Stimulated activated effector memory CD8-positive, alpha-beta T cell treated with anti-CD3 and anti-CD28 coated beads, Interleukin-12 subunit alpha, Interleukin-12 subunit beta, amount 100 ng/mL, for 72 hours (primary cell): Measurements from ENCODE around the gene GK.
A peak's percentile ranks its signal among the peaks of the same experiment; 100 is the strongest.
"Not testable (repeated sequence)": the region's sequence is repeated elsewhere in the genome, so short reads cannot be mapped to it uniquely, and the experiment has no call there.

Source experiments
- ATAC-seq: fragments of 150-1000 bp; cut with Tn5 transposase; 2 replicates; pipeline ENCODE4 v1.10.0; 2021
- DNase-seq, 2 donors: peaks; one replicate each; pipeline ENCODE4 v3.0.0; 2021 to 2022; ENCODE audit warnings: low spot score in 2 of 2
- H3K27ac Mint-ChIP-seq: one replicate; pipeline ENCODE4 v1.8.0; 2022; ENCODE audit warnings: mild to moderate bottlenecking, mixed read lengths
- H3K36me3 Mint-ChIP-seq: one replicate; pipeline ENCODE4 v1.8.0; 2022; ENCODE audit warnings: mild to moderate bottlenecking, mixed read lengths
- H3K4me1 Mint-ChIP-seq: one replicate; pipeline ENCODE4 v1.8.0; 2022; ENCODE audit warnings: mixed read lengths
- H3K4me3 Mint-ChIP-seq: one replicate; pipeline ENCODE4 v1.8.0; 2022; ENCODE audit warnings: mild to moderate bottlenecking, mixed read lengths
- H3K9me3 Mint-ChIP-seq: one replicate; pipeline ENCODE4 v1.8.0; 2022; ENCODE audit warnings: mixed read lengths

GK gene

GRCh38 chrX:30714138-30714537 lies 60.9 kb downstream of the GK start:
- Mint-ChIP-seq H3K9me3 (no peaks in the 10 kb centered on the region), H3K36me3 (peaks cover 69% of the 10 kb centered on the region), H3K4me3 (peak overlapping the region; percentile 61), H3K27ac (peak overlapping the region; percentile 90), H3K4me1 (peaks cover 7% of the 10 kb centered on the region)
- ATAC-seq (no peak), DNase-seq (no peak)

GRCh38 chrX:30715976-30716375 lies 62.8 kb downstream of the GK start:
- peaks cover 69% of the 10 kb centered on the region for H3K36me3 Mint-ChIP-seq
- H3K9me3 Mint-ChIP-seq = no peaks in the 10 kb centered on the region

DNA sequence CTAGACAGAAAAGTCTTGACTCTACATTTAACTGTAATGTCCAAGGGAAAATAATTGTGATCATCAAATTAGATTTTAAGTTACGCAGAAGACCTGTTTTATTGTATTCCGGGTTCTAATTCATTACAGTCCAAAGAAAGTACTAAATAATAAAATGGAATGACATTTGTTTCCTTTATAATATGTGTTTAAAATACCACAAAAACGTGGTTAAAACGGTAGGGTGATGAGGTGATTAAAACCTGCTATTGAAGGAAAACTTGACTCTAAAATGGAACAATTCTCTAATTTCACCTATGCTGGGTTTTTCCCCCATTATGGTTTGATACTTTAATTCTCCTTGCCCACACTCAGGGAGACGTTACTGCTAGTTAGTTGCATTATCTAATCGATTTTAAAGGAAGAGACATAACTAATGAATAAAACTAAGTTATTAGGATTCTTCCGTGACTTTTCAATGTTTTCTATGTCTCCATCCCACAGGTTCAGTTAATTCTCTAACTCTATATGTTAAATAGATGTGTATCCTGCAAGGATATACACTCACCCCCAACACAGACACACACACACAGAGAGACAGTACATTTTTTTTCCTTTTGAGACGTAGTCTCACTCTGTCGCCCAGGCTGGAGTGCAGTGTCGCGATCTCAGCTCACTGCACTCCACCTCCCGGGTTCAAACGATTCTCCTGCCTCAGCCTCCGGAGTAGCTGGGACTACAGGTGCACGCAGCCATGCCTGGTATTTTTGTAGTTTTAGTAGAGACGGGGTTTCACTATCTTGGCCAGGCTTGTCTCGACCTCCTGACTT lies 80.8 kb downstream of the GK start:
- no peak overlapping the region for H3K4me3 Mint-ChIP-seq
- H3K27ac Mint-ChIP-seq = no peak overlapping the region
- ATAC-seq = no peak
- H3K36me3 Mint-ChIP-seq = no peaks in the 10 kb centered on the region
- no peak for DNase-seq
- no peaks in the 10 kb centered on the region for H3K9me3 Mint-ChIP-seq
- no peaks in the 10 kb centered on the region for H3K4me1 Mint-ChIP-seq

More at GRCh38 chrX:30715976-30716375, 62.8 kb downstream of the GK start:
- Mint-ChIP-seq H3K4me1 (peaks cover 7% of the 10 kb centered on the region), H3K4me3 (no peak overlapping the region), H3K27ac (no peak overlapping the region)
- DNase-seq = no peak
- ATAC-seq = no peak

- Mint-ChIP-seq H3K9me3 (no peaks in the 10 kb centered on the region), H3K27ac (no peak overlapping the region), H3K4me1 (no peaks in the 10 kb centered on the region), H3K36me3 (no peaks in the 10 kb centered on the region), H3K4me3 (no peak overlapping the region)
- DNase-seq (no peak), ATAC-seq (no peak)
These were observed 81.6 kb downstream of the GK start for GRCh38 chrX:30734782-30735181.

- no peak overlapping the region for H3K27ac Mint-ChIP-seq
- H3K4me3 Mint-ChIP-seq = no peak overlapping the region
- ATAC-seq (peak; percentile 83), DNase-seq (peak; percentile 41 to 80)
- H3K36me3 Mint-ChIP-seq = no peaks in the 10 kb centered on the region
- H3K9me3 Mint-ChIP-seq = no peaks in the 10 kb centered on the region
- no peaks in the 10 kb centered on the region for H3K4me1 Mint-ChIP-seq
These were observed 82.6 kb downstream of the GK start for GRCh38 chrX:30735839-30736238.

DNA sequence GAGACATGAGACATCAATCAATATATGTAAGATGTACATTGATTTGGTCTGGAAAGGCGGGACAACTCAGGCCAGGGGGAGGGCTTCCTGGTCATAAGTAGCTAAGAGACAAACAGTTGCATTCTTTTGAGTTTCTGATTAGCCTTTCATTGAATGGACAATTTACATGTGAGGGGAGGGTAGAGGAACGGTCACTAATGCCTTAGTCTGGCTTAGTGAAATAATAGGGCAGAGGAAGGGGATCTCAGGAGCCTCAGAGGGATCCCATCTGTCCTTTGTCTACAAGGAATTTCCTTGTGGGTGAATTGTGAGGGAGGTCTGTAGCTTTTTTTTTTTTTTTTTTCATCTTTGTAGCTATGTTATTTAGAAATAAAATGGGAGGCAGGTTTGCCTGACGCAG lies 88.3 kb downstream of the GK start:
- Mint-ChIP-seq H3K4me3 (no peak overlapping the region), H3K27ac (no peak overlapping the region), H3K9me3 (no peaks in the 10 kb centered on the region), H3K4me1 (peaks cover 6% of the 10 kb centered on the region), H3K36me3 (no peaks in the 10 kb centered on the region)
- ATAC-seq (no peak), DNase-seq (no peak)

GRCh38 chrX:30748342-30748960 lies 95.2 kb downstream of the GK start:
- H3K27ac Mint-ChIP-seq = no peak overlapping the region
- no peak for DNase-seq
- no peak for ATAC-seq
- no peaks in the 10 kb centered on the region for H3K9me3 Mint-ChIP-seq
- peaks cover 6% of the 10 kb centered on the region for H3K4me1 Mint-ChIP-seq
- H3K4me3 Mint-ChIP-seq = no peak overlapping the region
- no peaks in the 10 kb centered on the region for H3K36me3 Mint-ChIP-seq

GRCh38 chrX:30751497-30751896 lies 98.3 kb downstream of the GK start:
- H3K36me3 Mint-ChIP-seq = no peaks in the 10 kb centered on the region
- DNase-seq = no peak
- H3K4me1 Mint-ChIP-seq = no peaks in the 10 kb centered on the region
- H3K4me3 Mint-ChIP-seq = no peak overlapping the region
- no peaks in the 10 kb centered on the region for H3K9me3 Mint-ChIP-seq
- ATAC-seq = no peak
- H3K27ac Mint-ChIP-seq = no peak overlapping the region

GRCh38 chrX:30762755-30763154 lies 109.5 kb downstream of the GK start:
- H3K4me1 Mint-ChIP-seq = no peaks in the 10 kb centered on the region
- H3K36me3 Mint-ChIP-seq = no peaks in the 10 kb centered on the region
- H3K27ac Mint-ChIP-seq = no peak overlapping the region
- ATAC-seq = no peak
- DNase-seq = no peak
- H3K9me3 Mint-ChIP-seq = no peaks in the 10 kb centered on the region
- no peak overlapping the region for H3K4me3 Mint-ChIP-seq

DNA sequence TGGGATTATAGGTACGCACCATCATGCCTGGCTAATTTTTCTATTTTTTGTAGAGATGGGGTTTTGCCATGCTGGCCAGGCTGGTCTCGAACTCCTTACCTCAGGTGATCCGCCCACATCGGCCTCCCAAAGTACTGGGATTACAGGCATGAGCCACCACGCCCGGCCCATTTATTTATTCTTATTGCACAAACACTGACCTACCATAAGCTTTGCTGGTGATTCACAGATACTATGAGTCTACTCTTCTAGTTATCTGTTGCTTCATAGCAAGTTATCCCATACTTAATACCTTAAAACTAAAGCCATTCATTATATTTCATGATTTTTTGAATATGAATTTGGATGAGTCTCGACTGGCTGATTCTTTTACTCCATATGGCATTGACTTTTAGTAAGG lies 120.5 kb downstream of the GK start:
- H3K36me3 Mint-ChIP-seq, H3K4me3 Mint-ChIP-seq, H3K4me1 Mint-ChIP-seq, H3K9me3 Mint-ChIP-seq, H3K27ac Mint-ChIP-seq, ATAC-seq, DNase-seq: not testable (repeated sequence)

DNA sequence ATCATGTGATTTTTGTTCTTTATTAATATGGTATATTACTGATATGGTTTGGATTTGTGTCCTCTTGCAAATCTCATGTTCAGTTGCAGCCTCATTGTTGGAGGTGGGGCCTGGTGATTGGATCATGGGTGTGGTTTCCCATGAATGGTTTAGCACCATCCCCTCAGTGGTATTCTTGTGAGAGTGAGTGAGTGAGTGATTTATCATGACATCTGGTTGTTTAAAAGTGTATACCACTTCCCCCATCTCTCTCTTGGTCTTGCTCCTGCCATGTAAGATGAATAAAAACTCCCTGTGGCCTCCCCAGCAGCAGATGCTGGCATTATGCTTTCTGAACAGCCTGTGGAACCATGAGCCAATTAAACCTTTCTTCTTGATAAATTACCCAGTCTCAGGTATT lies 124.4 kb downstream of the GK start:
- Mint-ChIP-seq H3K4me3 (no peak overlapping the region), H3K27ac (no peak overlapping the region), H3K36me3 (peaks cover 5% of the 10 kb centered on the region), H3K4me1 (peaks cover 11% of the 10 kb centered on the region), H3K9me3 (no peaks in the 10 kb centered on the region)
- ATAC-seq (no peak), DNase-seq (no peak)

- no peak overlapping the region for H3K4me3 Mint-ChIP-seq
- H3K9me3 Mint-ChIP-seq = no peaks in the 10 kb centered on the region
- H3K27ac Mint-ChIP-seq = no peak overlapping the region
- peaks cover 11% of the 10 kb centered on the region for H3K4me1 Mint-ChIP-seq
- ATAC-seq = no peak
- H3K36me3 Mint-ChIP-seq = peaks cover 5% of the 10 kb centered on the region
- no peak for DNase-seq
These were observed 126.3 kb downstream of the GK start for GRCh38 chrX:30779453-30780030.
